Thyroid gland (tissue), 4 donors: Measurements from ENCODE around the gene NPHP4.

ENCODE experiments used
- POLR2A ChIP-seq, 2 donors: fragments of 450-650 bp; IDR thresholded peaks; one replicate each; pipeline ENCODE4 v1.6.1; 2017; ENCODE audit warnings: antibody characterized with exemption in 2 of 2, mild to moderate bottlenecking in 2 of 2, moderate library complexity in 1 of 2
- TF ChIP-seq, protein P1 (sequence below), 6 experiments: fragments of 200-600 bp in 3 of 6; fragments of 450-650 bp in 3 of 6; sonication (generic) in 3 of 6; IDR thresholded peaks; one replicate each; pipeline ENCODE4 v1.5.1; 2016 to 2019; ENCODE audit warnings: antibody characterized with exemption in 6 of 6, mild to moderate bottlenecking in 2 of 6, inconsistent platforms in 1 of 6, moderate library complexity in 1 of 6

DNA sequence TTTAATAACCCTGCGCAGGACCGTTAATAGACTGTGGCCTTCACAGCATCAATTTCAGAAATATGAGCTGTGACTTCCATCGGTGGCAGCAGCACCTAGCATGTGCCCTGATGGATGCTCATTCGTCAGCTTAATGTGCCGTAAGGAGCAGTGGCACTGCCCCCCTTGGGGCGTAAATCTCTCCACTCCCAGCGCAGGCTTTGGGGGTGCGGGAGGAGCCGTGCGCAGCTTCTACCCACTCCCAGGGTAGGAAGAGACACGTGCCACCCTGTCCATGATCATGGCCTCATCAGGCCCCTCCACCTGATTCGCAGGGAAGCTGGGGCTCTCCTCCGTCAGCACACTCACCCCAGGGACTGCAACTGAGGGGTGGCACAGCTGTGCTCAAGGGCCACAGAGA, 149.5 kb downstream of the NPHP4 start:
- TF ChIP-seq, protein P1, sequence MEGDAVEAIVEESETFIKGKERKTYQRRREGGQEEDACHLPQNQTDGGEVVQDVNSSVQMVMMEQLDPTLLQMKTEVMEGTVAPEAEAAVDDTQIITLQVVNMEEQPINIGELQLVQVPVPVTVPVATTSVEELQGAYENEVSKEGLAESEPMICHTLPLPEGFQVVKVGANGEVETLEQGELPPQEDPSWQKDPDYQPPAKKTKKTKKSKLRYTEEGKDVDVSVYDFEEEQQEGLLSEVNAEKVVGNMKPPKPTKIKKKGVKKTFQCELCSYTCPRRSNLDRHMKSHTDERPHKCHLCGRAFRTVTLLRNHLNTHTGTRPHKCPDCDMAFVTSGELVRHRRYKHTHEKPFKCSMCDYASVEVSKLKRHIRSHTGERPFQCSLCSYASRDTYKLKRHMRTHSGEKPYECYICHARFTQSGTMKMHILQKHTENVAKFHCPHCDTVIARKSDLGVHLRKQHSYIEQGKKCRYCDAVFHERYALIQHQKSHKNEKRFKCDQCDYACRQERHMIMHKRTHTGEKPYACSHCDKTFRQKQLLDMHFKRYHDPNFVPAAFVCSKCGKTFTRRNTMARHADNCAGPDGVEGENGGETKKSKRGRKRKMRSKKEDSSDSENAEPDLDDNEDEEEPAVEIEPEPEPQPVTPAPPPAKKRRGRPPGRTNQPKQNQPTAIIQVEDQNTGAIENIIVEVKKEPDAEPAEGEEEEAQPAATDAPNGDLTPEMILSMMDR (IDR thresholded peaks at IDR 0.05): no peak
- no peak for TF ChIP-seq POLR2A (IDR thresholded peaks at IDR 0.05)
